Rectal smooth muscle tissue (tissue), 1 donor: ENCODE measurements around the gene ECEL1.
"Not testable (repeated sequence)": the region's sequence is repeated elsewhere in the genome, so short reads cannot be mapped to it uniquely, and the experiment has no call there.

Experiments
- H3K27ac ChIP-seq: one replicate; pipeline ENCODE4 v1.7.0; 2013; ENCODE audit warnings: low read depth, low read length, inconsistent platforms
- H3K27me3 ChIP-seq: one replicate; pipeline ENCODE4 v1.7.0; 2013; ENCODE audit warnings: low read length; ENCODE audit not compliant: control insufficient read depth, insufficient read depth
- H3K36me3 ChIP-seq: one replicate; pipeline ENCODE4 v1.7.0; 2013; ENCODE audit warnings: low read length; ENCODE audit not compliant: control insufficient read depth, insufficient read depth
- H3K4me1 ChIP-seq: one replicate; pipeline ENCODE4 v1.7.0; 2013; ENCODE audit warnings: low read length; ENCODE audit not compliant: control insufficient read depth, insufficient read depth
- H3K4me3 ChIP-seq: one replicate; pipeline ENCODE4 v1.7.0; 2013; ENCODE audit warnings: low read length
- H3K9ac ChIP-seq: one replicate; pipeline ENCODE4 v1.7.0; 2013; ENCODE audit warnings: low read length

Gene ECEL1

DNA sequence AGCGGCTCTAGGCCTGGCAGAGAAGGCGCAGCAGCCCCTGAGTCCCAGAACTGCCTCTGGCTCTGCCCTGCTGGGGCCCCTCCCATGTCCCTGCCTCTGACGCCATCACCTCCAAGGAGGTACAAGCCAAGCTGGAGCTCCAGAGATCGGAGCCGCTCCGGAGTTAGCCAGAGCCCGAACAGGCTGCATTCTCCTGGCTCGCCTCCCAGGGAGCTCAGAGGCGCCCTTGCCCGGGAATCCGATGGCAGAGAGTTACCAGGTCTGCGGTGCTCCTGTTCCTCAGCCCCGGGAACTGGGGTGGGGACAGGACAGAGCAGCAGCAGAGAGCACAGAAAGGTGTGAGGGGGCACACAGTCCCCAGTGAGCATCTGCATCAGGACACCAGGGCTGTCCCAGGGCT is 44.6 kb downstream of the ECEL1 start:
- H3K9ac ChIP-seq, H3K27me3 ChIP-seq, H3K4me1 ChIP-seq, H3K27ac ChIP-seq, H3K4me3 ChIP-seq, H3K36me3 ChIP-seq: not testable (repeated sequence)

DNA sequence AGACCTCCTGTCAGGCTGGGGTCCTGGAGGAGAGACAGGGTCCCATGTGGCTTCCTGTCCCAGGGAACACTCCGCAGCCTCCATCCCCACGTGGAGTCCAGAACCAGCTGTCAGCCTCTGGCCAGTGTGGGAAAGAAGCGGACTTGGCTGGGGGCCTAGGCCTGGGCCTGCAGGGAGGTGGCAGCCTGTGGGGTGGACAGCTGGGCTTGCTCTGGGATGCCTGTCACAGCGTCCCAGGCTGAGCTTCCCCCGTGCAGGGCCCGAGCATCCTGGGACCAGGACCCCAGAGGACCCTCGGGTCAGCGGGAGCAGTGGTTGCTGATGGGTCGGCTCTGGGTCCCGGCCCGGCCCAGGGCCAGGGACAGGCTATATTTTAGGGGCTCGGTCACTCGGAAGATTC is 45.2 kb downstream of the ECEL1 start:
- H3K27ac ChIP-seq, H3K27me3 ChIP-seq, H3K9ac ChIP-seq: not testable (repeated sequence)

GRCh38 chr2:232441922-232442321 is 45.7 kb downstream of the ECEL1 start:
- not testable (repeated sequence) for H3K4me1 ChIP-seq, H3K27me3 ChIP-seq, H3K36me3 ChIP-seq, H3K27ac ChIP-seq, H3K9ac ChIP-seq, H3K4me3 ChIP-seq

More for the DNA sequence above, 45.2 kb downstream of the ECEL1 start:
- H3K4me1 ChIP-seq, H3K36me3 ChIP-seq, H3K4me3 ChIP-seq: not testable (repeated sequence)

DNA sequence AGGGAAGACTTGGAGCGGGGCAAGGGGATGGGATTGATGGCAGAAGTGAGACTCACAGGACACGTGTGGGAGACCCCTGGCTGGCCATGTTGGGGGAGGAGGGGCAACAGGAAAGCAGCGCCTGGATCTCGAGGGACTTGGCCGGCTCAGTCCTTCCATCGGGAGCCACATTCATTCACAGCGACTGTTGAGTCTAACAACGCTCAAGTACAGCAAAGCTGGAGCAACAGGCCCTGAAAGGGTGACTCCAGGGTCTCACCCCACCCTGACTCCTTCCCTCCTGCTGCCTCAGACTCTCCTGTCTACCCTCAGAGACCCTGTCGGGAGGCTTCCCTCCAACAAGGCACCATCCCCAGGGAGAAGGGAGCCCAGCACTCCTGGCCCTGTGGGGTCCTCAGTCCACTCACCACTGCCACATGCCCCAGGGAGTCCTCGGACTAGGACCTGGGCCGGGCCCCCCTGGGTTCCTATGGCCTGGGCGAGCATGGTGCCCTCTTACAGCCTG is 46.4 kb downstream of the ECEL1 start:
- no peak overlapping the region for H3K27ac ChIP-seq
- no peak overlapping the region for H3K4me3 ChIP-seq
- no peaks in the 10 kb centered on the region for H3K36me3 ChIP-seq
- no peak overlapping the region for H3K9ac ChIP-seq
- H3K4me1 ChIP-seq = no peaks in the 10 kb centered on the region
- peaks cover 3% of the 10 kb centered on the region for H3K27me3 ChIP-seq

DNA sequence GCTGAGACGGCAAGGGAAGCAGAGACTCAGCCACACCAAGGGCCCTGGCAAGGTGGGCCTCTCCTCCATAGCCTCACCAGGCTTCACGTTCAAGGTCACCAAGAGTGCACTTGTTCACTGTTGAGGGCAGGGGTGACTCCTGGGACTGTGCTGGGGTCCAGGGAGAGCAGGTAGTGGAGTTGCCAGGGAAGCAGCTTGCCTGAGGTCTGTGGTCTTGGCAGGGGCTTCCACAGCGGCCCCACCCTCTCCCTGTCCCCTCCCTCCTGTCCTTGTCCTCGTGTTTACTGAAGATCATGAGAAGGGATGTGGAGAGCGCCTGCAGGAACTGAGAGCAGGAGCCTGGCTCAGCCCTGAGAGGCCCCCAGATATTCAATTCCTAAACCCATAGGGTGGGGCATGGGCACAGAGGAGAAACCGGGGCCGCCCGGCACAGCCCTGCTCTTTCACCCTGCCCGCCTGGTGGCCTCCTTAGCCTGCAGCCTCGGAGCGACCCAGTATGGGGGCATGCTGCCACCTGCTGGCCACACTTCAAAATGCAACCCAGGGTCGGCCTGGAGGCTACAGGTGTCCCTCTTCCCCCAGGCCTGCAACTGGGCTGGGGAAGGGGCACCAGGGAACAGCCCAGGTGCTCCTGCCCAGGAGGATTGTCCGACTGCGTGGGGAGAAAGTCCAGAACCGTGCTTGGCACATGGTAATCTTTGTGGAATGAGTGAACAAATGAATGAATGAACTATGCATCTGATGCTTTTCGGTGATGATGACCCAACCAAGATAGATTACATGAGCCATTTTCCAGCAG is 47.2 kb downstream of the ECEL1 start:
- H3K4me1 ChIP-seq, H3K27me3 ChIP-seq, H3K27ac ChIP-seq, H3K4me3 ChIP-seq, H3K36me3 ChIP-seq, H3K9ac ChIP-seq: not testable (repeated sequence)

GRCh38 chr2:232439758-232440135 is 47.9 kb downstream of the ECEL1 start:
- no peak overlapping the region for H3K9ac ChIP-seq
- no peak overlapping the region for H3K27ac ChIP-seq
- no peak overlapping the region for H3K4me3 ChIP-seq
- H3K4me1 ChIP-seq = no peaks in the 10 kb centered on the region
- no peaks in the 10 kb centered on the region for H3K36me3 ChIP-seq
- peaks cover 3% of the 10 kb centered on the region for H3K27me3 ChIP-seq

DNA sequence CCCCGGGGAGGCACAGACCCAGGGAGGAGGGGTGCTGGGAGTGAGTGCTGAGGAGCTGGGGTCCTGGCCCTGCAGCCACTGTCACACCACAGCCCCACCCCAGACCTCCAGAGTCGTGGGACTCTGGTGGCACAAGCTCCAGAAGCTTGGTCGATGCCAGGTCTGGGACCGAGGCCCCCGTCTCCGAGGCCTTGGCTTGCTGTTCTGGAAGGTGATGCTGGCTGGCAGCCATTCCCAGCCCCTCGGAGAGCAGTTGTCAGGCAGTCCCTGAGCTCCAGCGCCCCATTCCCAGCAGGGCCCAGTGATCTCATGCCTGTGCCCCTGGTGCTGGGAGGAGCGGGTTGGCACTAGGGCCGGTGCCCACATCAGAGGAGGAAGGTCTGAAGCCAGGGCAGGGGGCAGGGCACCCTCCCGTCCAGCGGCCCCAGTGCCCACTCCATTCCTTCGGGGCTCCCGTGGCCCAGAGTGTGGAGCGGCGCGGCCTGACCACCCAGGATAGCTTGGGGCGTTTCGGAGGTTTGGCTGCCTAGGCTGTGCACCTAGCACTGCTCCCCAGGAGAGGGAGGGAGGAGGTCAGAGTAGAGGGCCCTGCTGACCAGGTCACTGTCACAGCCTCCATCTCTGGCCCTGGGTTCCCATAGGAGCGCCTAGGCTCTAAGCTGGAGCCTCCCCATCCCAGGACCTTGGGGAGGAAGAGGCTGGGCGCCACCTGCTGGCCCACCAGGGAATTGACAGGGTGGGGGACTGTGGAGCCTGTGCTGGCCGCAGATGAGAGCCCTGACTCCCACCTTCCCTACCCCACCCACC is 48.5 kb downstream of the ECEL1 start:
- H3K27ac ChIP-seq = no peak overlapping the region
- H3K9ac ChIP-seq = no peak overlapping the region
- H3K4me1 ChIP-seq = no peaks in the 10 kb centered on the region
- peaks cover 3% of the 10 kb centered on the region for H3K27me3 ChIP-seq
- H3K4me3 ChIP-seq = no peak overlapping the region
- H3K36me3 ChIP-seq = no peaks in the 10 kb centered on the region

DNA sequence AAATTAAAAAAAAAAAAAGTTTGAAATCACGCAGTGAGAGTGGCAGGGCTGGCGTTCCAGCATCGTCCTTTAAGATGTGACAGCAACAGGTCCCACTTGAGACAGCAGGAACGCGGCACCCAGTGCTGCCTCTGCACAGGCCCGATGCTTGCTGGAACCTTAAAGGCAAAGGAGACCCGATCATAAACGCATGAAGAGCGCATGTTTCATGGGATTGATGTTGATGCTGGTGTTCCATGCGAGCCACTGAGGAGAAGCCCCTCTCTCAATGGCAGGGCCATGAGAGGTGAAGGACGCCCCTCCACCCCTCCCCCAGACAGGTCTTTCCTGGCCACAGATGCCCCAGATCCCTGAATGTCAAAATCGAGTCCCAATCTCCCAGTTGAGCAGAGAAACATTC is 49.5 kb downstream of the ECEL1 start:
- no peaks in the 10 kb centered on the region for H3K36me3 ChIP-seq
- H3K4me1 ChIP-seq = no peaks in the 10 kb centered on the region
- H3K27me3 ChIP-seq = peaks cover 3% of the 10 kb centered on the region
- no peak overlapping the region for H3K9ac ChIP-seq
- H3K4me3 ChIP-seq = no peak overlapping the region
- no peak overlapping the region for H3K27ac ChIP-seq

DNA sequence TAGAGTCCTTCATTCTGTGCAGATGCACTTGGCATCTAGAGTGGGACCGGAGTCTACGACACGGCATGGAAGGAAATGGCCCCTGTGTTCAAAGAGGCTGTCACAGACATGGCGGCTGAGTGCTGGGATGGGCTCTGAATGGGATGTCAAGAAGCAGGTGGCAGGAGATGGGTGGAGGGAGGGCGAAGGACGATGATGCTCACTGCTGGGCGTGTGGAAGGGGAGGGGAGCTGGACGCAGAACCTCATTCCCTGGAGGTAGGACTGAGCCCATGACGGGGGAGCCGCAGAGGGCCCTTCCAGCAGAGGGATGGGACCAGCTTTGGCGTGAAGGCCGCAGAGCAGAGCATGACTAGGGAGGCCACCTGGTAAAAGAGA is 50.5 kb downstream of the ECEL1 start:
- no peaks in the 10 kb centered on the region for H3K36me3 ChIP-seq
- H3K27me3 ChIP-seq = peaks cover 3% of the 10 kb centered on the region
- H3K4me3 ChIP-seq = no peak overlapping the region
- H3K4me1 ChIP-seq = no peaks in the 10 kb centered on the region
- no peak overlapping the region for H3K27ac ChIP-seq
- no peak overlapping the region for H3K9ac ChIP-seq

- Histone ChIP-seq H3K4me1 (no peaks in the 10 kb centered on the region), H3K27ac (no peak overlapping the region), H3K27me3 (peaks cover 3% of the 10 kb centered on the region), H3K9ac (no peak overlapping the region), H3K4me3 (no peak overlapping the region), H3K36me3 (no peaks in the 10 kb centered on the region)
Observed at GRCh38 chr2:232436381-232437194, 51.0 kb downstream of the ECEL1 start.

DNA sequence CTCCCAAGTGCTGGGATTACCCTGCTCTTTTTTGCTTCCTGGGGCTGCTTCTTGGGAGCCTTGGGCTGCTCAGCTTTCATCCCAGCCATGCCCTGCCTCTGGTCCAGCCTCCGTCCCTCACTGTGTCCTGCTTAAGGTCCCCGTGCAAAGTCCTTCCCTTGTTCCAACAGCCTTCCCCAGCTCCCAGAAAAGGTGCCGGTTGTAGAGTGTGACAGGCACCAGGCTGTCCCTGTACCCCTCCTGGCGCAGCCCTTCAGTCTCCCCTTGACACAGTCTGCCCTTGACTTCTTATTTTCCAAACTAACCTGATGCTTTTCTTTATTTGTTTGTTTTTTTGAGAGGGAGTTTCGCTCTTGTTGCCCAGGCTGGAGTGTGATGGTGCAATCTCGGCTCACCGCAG is 51.8 kb downstream of the ECEL1 start:
- Histone ChIP-seq H3K4me3 (no peak overlapping the region), H3K27ac (no peak overlapping the region), H3K4me1 (no peaks in the 10 kb centered on the region), H3K27me3 (peaks cover 3% of the 10 kb centered on the region), H3K36me3 (no peaks in the 10 kb centered on the region), H3K9ac (no peak overlapping the region)

- Histone ChIP-seq H3K4me3 (no peak overlapping the region), H3K27ac (no peak overlapping the region), H3K4me1 (no peaks in the 10 kb centered on the region), H3K27me3 (no peaks in the 10 kb centered on the region), H3K36me3 (no peaks in the 10 kb centered on the region), H3K9ac (no peak overlapping the region)
Observed at GRCh38 chr2:232435375-232435648, 52.3 kb downstream of the ECEL1 start.
